Tibial nerve (tissue), 4 donors: ENCODE measurements around the gene ZBTB47. TPM values are rescaled to one million over a fixed set of nuclear protein-coding genes. Genes with fewer than 3 reads are reported as not detected.

ENCODE experiments used
- DNase-seq, 2 donors: peaks; one replicate each; pipeline ENCODE4 v3.0.0-alpha.2; 2019; ENCODE audit warnings: low spot score in 2 of 2
- H3K27ac ChIP-seq, 4 donors: fragments of 200-600 bp; sonication (generic) in 3 of 4; one replicate each; pipeline ENCODE4 v1.5.1; 2017 to 2019; ENCODE audit warnings: mild to moderate bottlenecking in 1 of 4
- H3K27me3 ChIP-seq, 2 donors: fragments of 200-600 bp; sonication (generic) in 1 of 2; one replicate each; pipeline versions ENCODE4 v1.5.1 to v1.6.0; 2017 to 2019
- H3K36me3 ChIP-seq, 3 donors: fragments of 200-600 bp; sonication (generic); one replicate each; pipeline ENCODE4 v1.5.1; 2018 to 2019
- H3K4me1 ChIP-seq, 4 donors: fragments of 200-600 bp; sonication (generic) in 3 of 4; one replicate each; pipeline ENCODE4 v1.5.1; 2017 to 2019
- H3K4me3 ChIP-seq, 4 donors: fragments of 200-600 bp; sonication (generic) in 3 of 4; one replicate each; pipeline ENCODE4 v1.5.1; 2017 to 2019; ENCODE audit warnings: mild to moderate bottlenecking in 1 of 4, moderate library complexity in 1 of 4
- H3K9me3 ChIP-seq, 4 donors: fragments of 200-600 bp; sonication (generic) in 3 of 4; one replicate each; pipeline ENCODE4 v1.5.1; 2017 to 2019
- CTCF ChIP-seq, 5 experiments: fragments of 200-600 bp in 3 of 5; fragments of 450-650 bp in 2 of 5; sonication (generic) in 3 of 5; IDR thresholded peaks; one replicate each; pipeline ENCODE4 v1.5.1; 2016 to 2019; ENCODE audit warnings: antibody characterized with exemption in 5 of 5, mild to moderate bottlenecking in 3 of 5, moderate library complexity in 2 of 5
- EP300 ChIP-seq, 2 donors: sonication (generic); formaldehyde crosslinking; IDR thresholded peaks; one replicate each; pipeline ENCODE4 v1.6.1; 2017; ENCODE audit warnings: antibody characterized with exemption in 2 of 2, mild to moderate bottlenecking in 1 of 2
- POLR2A ChIP-seq, 2 donors: fragments of 450-650 bp; IDR thresholded peaks; one replicate each; pipeline ENCODE4 v1.6.1; 2017; ENCODE audit warnings: antibody characterized with exemption in 2 of 2, mild to moderate bottlenecking in 2 of 2, moderate library complexity in 2 of 2
- WGBS, 2 donors: methylation state at CpG; one replicate each; pipeline ENCODE4 v1.1.5; 2018; 5-methylcytosine and 5-hydroxymethylcytosine counted together
- total RNA-seq, 4 donors: library from RNA; depleted of rRNA; stranded (reverse); fragments of >200 nt; gene quantifications; one replicate each; pipeline ENCODE4 v1.1.0, GENCODE V29; 2016

The ZBTB47 gene
- total RNA-seq, 4 donors from 2014 or later = 44.6 to 81.3 (median 60.3) TPM

- no peak for DNase-seq
- H3K36me3 ChIP-seq = no peaks in the 10 kb centered on the region
- no peaks in the 10 kb centered on the region for H3K9me3 ChIP-seq
- peak within 1 kb of the TSS in 2 of 4 donors; percentile 12 to 37 for H3K4me3 ChIP-seq
- peaks cover 0 to 3% of the 10 kb centered on the region in 2 donors for H3K27me3 ChIP-seq
- no peak for TF ChIP-seq POLR2A (IDR thresholded peaks at IDR 0.05)
- no peak for TF ChIP-seq CTCF (IDR thresholded peaks at IDR 0.05)
- no peak for TF ChIP-seq EP300 (IDR thresholded peaks at IDR 0.05)
- 51 to 68% methylated on average over 6 to 28 of the region's 34 CpGs for WGBS, 2 donors
- H3K4me1 ChIP-seq = peaks cover 0 to 30% (median 10%) of the 10 kb centered on the region in 4 donors
- H3K27ac ChIP-seq = peak within 1 kb of the TSS in 3 of 4 donors; percentile 55 to 83 (median 78)
These were observed 31.9 kb downstream of the ZBTB47 start, which contains the start of gene KLHL40 for GRCh38 chr3:42685363-42685881. KLHL40 (plus strand) TSS chr3:42685537; CDS start chr3:42685619, 82 bp downstream.

DNA sequence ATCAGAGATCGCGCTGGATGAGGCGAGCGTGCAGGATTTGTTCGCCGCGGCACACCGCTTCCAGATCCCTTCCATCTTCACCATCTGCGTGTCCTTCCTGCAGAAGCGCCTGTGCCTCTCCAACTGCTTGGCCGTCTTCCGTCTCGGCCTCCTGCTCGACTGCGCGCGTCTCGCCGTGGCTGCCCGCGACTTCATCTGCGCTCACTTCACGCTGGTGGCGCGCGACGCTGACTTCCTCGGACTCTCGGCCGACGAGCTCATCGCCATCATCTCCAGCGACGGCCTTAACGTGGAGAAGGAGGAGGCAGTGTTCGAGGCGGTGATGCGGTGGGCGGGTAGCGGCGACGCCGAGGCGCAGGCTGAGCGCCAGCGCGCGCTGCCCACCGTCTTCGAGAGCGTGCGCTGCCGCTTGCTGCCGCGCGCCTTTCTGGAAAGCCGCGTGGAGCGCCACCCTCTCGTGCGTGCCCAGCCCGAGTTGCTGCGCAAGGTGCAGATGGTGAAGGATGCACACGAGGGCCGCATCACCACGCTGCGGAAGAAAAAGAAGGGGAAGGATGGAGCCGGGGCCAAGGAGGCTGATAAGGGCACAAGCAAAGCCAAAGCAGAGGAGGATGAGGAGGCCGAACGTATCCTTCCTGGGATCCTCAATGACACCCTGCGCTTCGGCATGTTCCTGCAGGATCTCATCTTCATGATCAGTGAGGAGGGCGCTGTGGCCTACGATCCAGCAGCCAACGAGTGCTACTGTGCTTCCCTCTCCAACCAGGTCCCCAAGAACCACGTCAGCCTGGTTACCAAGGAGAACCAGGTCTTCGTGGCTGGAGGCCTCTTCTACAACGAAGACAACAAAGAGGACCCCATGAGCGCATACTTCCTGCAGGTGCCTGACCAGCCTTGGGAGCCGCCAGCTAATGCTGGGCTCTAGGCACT is 32.7 kb downstream of the ZBTB47 start:
- H3K4me3 ChIP-seq = peak overlapping the region in 2 of 4 donors; percentile 12 to 37
- H3K27ac ChIP-seq = peak overlapping the region in 1 of 4 donors; percentile 83
- WGBS, 2 donors = 48 to 49% methylated on average over 72 to 80 of the region's 80 CpGs
- H3K4me1 ChIP-seq = peaks cover 0 to 30% (median 10%) of the 10 kb centered on the region in 4 donors
- no peak for DNase-seq
- no peaks in the 10 kb centered on the region for H3K9me3 ChIP-seq
- peaks cover 0 to 3% of the 10 kb centered on the region in 2 donors for H3K27me3 ChIP-seq
- no peaks in the 10 kb centered on the region for H3K36me3 ChIP-seq
- TF ChIP-seq CTCF (IDR thresholded peaks at IDR 0.05) (no peak), POLR2A (IDR thresholded peaks at IDR 0.05) (no peak), EP300 (IDR thresholded peaks at IDR 0.05) (no peak)

GRCh38 chr3:42686832-42687650 is 33.5 kb downstream of the ZBTB47 start:
- peaks cover 0 to 3% of the 10 kb centered on the region in 2 donors for H3K27me3 ChIP-seq
- WGBS, 2 donors = 88 to 90% methylated on average over 7 of the region's 7 CpGs
- no peak overlapping the region for H3K4me3 ChIP-seq
- no peaks in the 10 kb centered on the region for H3K36me3 ChIP-seq
- TF ChIP-seq CTCF (IDR thresholded peaks at IDR 0.05) = no peak
- TF ChIP-seq EP300 (IDR thresholded peaks at IDR 0.05) = no peak
- TF ChIP-seq POLR2A (IDR thresholded peaks at IDR 0.05) = no peak
- DNase-seq = no peak
- no peaks in the 10 kb centered on the region for H3K9me3 ChIP-seq
- H3K27ac ChIP-seq = peak overlapping the region in 1 of 4 donors; percentile 24
- H3K4me1 ChIP-seq = peaks cover 0 to 30% (median 10%) of the 10 kb centered on the region in 4 donors

DNA sequence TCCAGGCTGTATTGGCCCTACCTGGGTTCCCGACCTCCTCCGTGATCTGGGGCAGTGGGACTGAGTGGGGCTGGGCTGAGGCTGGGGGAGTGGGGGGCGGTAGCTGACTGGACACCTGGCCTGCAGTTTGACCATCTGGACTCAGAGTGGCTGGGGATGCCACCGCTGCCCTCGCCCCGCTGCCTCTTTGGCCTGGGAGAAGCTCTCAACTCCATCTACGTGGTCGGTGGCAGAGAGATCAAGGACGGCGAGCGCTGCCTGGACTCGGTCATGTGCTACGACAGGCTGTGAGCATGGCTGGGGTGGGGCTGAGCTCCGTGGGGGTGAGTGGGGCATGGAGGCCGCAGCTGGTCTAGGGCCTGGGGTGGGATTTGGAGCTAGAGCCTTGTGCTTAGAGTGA is 34.5 kb downstream of the ZBTB47 start:
- no peak for TF ChIP-seq CTCF (IDR thresholded peaks at IDR 0.05)
- no peak for TF ChIP-seq EP300 (IDR thresholded peaks at IDR 0.05)
- no peak for TF ChIP-seq POLR2A (IDR thresholded peaks at IDR 0.05)
- 88 to 92% methylated on average over 12 to 13 of the region's 15 CpGs for WGBS, 2 donors
- Histone ChIP-seq H3K9me3 (no peaks in the 10 kb centered on the region), H3K27me3 (peaks cover 0 to 3% of the 10 kb centered on the region in 2 donors), H3K36me3 (no peaks in the 10 kb centered on the region), H3K4me3 (no peak overlapping the region), H3K4me1 (peaks cover 0 to 30% (median 10%) of the 10 kb centered on the region in 4 donors), H3K27ac (no peak overlapping the region)
- DNase-seq = no peak
